Measurements from ENCODE around the gene ACOT11. TPM values are rescaled to one million over a fixed set of nuclear protein-coding genes. Genes with fewer than 3 reads are reported as not detected.

The ACOT11 gene
- total RNA-seq, 2 donors from 2014 or later: 3.9 to 6.3 TPM

DNA sequence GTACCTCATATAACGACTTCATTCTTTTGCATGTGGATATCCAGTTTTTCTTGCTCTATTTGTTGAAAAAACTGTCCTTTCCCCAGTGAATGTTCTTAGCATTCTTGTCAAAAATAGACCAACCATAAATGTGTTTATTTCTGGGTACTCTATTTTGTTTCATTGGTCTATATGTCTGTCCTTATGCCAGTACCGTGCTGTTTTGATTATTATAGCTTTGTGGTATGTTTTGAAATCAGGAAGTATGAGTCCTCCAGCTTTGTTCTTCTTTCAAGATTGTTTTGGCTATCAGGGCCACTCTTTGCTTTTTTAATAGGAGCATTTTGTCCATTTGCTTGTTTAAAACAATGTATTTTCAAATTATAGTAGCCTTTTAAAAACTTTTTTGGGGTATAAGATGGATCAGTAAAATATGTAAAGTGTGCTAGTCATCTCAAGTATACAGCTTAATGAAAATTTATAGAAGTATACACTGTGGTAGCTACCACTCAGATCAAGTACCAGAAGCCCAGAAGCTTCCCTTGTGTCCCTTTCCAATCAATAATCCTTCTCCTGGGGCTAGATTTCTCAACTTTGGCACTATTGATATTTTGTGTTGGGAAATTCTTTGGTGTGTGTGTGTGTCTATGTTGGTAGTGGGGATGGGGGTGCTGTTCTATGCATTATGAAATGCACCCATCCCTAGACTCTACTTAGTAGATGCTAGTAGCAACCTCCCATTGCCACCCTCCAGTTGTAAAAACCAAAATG is 110.3 kb downstream of the ACOT11 start:
- Histone ChIP-seq H3K4me3 (no peak overlapping the region), H3K27ac (no peak overlapping the region), H3K36me3 (replicated peaks in 1 of 2; ENCODE audit: insufficient read depth in 1 of 2, low read depth in 2 of 2) (no peaks in the 10 kb centered on the region), H3K4me1 (no peaks in the 10 kb centered on the region), H3K27me3 (no peaks in the 10 kb centered on the region), H3K9me3 (no peaks in the 10 kb centered on the region)
- intact Hi-C loops (cut with DNase I): no loop called here
- TF ChIP-seq CTCF (IDR thresholded peaks at IDR 0.05) (no peak), POLR2A (IDR thresholded peaks at IDR 0.05) (no peak)
- 87 to 90% methylated on average over 2 of the region's 2 CpGs for WGBS, 2 donors
- DNase-seq: no peak
- ATAC-seq: no peak

Small RNAs within 50 kb of the gene (small RNA-seq; reads per million reads assigned to genes)
- not detected for gene AC099796.2

Other genes with a start within 250 kb of the ACOT11 start
- gene SSBP3, start 141.8 kb upstream of the ACOT11 start, total RNA-seq: 10 to 100 TPM in 1 of 2 donors, 1 to 10 TPM in 1; 7.9 to 23.1 TPM
- not detected for gene FAM151A, start 75.3 kb downstream of the ACOT11 start, total RNA-seq
- 1 to 10 TPM in 1 of 2 donors, under 1 TPM in 1; 0.66 to 2.6 TPM for gene MROH7, start 93.6 kb downstream of the ACOT11 start, total RNA-seq
- gene TTC4, start 167.6 kb downstream of the ACOT11 start, total RNA-seq: 10 to 100 TPM; 15.0 to 21.1 TPM
- 1 to 10 TPM in 1 of 2 donors, under 1 TPM in 1; 0.66 to 2.3 TPM for gene PARS2, start 216.3 kb downstream of the ACOT11 start, total RNA-seq